Esophagus squamous epithelium (tissue), 5 donors: ENCODE measurements around the gene SPEG. TPM values are rescaled to one million over a fixed set of nuclear protein-coding genes. Genes with fewer than 3 reads are reported as not detected.
A peak's percentile ranks its signal among the peaks of the same experiment; 100 is the strongest.

Experiments used
- DNase-seq: peaks from one replicate; lab custom pipeline; 2025; lab: John Stamatoyannopoulos, UW
- H3K27ac ChIP-seq, 4 donors: fragments of 200-600 bp; sonication (generic); one replicate each; pipeline ENCODE4 v1.5.1; 2016 to 2019; ENCODE audit warnings: mild to moderate bottlenecking in 1 of 4
- H3K27me3 ChIP-seq, 4 donors: fragments of 200-600 bp; sonication (generic); 1 replicate in 3 of 4; 2 replicates in 1 of 4; pipeline versions ENCODE4 v1.5.1 to v1.6.0; 2017 to 2021; ENCODE audit warnings: antibody characterized with exemption in 1 of 4
- H3K36me3 ChIP-seq, 3 donors: fragments of 200-600 bp; sonication (generic); one replicate each; pipeline ENCODE4 v1.5.1; 2016 to 2019
- H3K4me1 ChIP-seq, 3 donors: fragments of 200-600 bp; sonication (generic); one replicate each; pipeline ENCODE4 v1.5.1; 2017 to 2019
- H3K4me3 ChIP-seq, 4 donors: fragments of 200-600 bp; sonication (generic); 1 replicate in 3 of 4; 2 replicates in 1 of 4; pipeline ENCODE4 v1.5.1; 2016 to 2019; ENCODE audit warnings: mild to moderate bottlenecking in 2 of 4, moderate library complexity in 1 of 4
- H3K9me3 ChIP-seq, 3 donors: fragments of 200-600 bp; sonication (generic); one replicate each; pipeline ENCODE4 v1.5.1; 2016 to 2019
- CTCF ChIP-seq, 6 experiments: fragments of 450-650 bp in 4 of 6; fragments of 200-600 bp in 2 of 6; sonication (generic) in 2 of 6; IDR thresholded peaks; one replicate each; pipeline ENCODE4 v1.5.1; 2016 to 2019; ENCODE audit warnings: antibody characterized with exemption in 6 of 6, mild to moderate bottlenecking in 4 of 6, moderate library complexity in 4 of 6
- POLR2A ChIP-seq, 4 donors: fragments of 450-650 bp; IDR thresholded peaks; one replicate each; pipeline ENCODE4 v1.6.1; 2017; ENCODE audit warnings: antibody characterized with exemption in 4 of 4, mild to moderate bottlenecking in 4 of 4, moderate library complexity in 3 of 4
- WGBS, 2 donors: methylation state at CpG; one replicate each; pipeline ENCODE4 v1.1.5; 2018; 5-methylcytosine and 5-hydroxymethylcytosine counted together
- intact Hi-C: fragments of 100-400 bp; cut with DNase I; formaldehyde crosslinking; loops from one replicate; pipeline ENCODE4 v1.15.0; 2022
- total RNA-seq, 4 donors: library from RNA; depleted of rRNA; stranded (reverse); fragments of >200 nt; gene quantifications; one replicate each; pipeline ENCODE4 v1.1.0, GENCODE V29; 2016
- donor health status: DM: yes; HTN: yes; CAD: no.

SPEG gene
- total RNA-seq, 4 donors from 2014 or later, result 3.8 to 29.0 (median 5.0) TPM

DNA sequence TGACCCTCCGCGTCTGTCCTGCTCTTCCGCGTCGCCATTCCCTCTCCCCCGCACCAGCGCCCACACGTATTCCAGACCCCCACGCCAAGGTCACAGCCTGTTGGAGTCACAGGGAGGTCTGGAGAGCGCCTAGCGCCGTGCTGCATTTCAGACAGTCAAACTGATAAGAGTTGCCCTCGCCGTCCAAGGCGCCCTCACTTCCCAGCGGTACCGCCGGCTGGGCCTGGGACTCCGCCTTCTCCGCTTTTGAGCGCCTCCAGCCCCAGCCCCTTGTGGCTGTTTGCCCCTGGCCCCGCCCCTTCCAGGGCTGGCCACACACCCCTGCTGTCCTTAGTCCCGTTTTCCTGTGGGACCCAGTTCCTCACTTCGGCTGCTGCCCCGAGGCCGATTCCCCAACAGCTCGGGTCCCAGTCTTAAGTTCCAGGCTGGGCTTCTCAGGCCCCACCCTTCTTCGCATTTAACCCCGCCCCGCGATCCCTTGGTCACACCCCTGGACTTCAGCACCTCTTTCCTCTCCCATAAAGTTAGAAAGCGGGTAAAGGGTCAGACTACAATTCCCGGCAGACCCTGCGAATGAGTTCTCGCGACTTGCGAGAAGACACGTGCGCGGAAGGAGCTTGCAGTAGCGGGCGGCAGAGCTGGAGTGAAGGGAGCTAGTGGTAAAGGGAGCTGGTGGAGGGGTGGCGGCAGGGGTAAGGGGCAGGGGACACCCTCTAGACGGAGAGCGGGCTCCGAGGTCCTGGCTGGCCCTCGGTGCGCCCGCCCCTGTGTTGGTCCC, 63.8 kb downstream of the SPEG start, which contains the start of gene GMPPA:
TSS of gene GMPPA (plus strand) at position 612 of the 778 bp plus-strand sequence. CDS start 1,085 bp downstream, outside the sequence.
- WGBS, 2 donors, result 1% methylated on average over 27 to 32 of the region's 49 CpGs
- peaks cover 0 to 24% (median 0%) of the 10 kb centered on the region in 3 donors for H3K36me3 ChIP-seq
- peaks cover 0 to 45% (median 0%) of the 10 kb centered on the region in 4 donors for H3K27me3 ChIP-seq
- peak within 1 kb of the TSS; percentile 81 to 97 (median 92) for H3K27ac ChIP-seq
- H3K4me1 ChIP-seq, result peaks cover 8 to 54% (median 25%) of the 10 kb centered on the region in 3 donors
- H3K4me3 ChIP-seq, result peak within 1 kb of the TSS; percentile 50 to 85 (median 65)
- intact Hi-C loops, result no loop called here
- H3K9me3 ChIP-seq, result no peaks in the 10 kb centered on the region
- peak; percentile 87 for DNase-seq
- peak in 3 of 6 experiments; percentile 3 to 19 (median 3) for TF ChIP-seq CTCF (IDR thresholded peaks at IDR 0.05)
- peak in 3 of 4 donors; percentile 49 to 70 (median 54) for TF ChIP-seq POLR2A (IDR thresholded peaks at IDR 0.05)

GRCh38 chr2:219499058-219499307, 64.3 kb downstream of the SPEG start:
- peaks cover 0 to 40% (median 0%) of the 10 kb centered on the region in 4 donors for H3K27me3 ChIP-seq
- TF ChIP-seq POLR2A (IDR thresholded peaks at IDR 0.05), result no peak
- TF ChIP-seq CTCF (IDR thresholded peaks at IDR 0.05), result no peak
- 0% methylated on average over 3 of the region's 3 CpGs for WGBS, 2 donors

GRCh38 chr2:219499555-219499954, 64.9 kb downstream of the SPEG start:
- intact Hi-C loops, result no loop called here
- H3K36me3 ChIP-seq, result peaks cover 0 to 34% (median 0%) of the 10 kb centered on the region in 3 donors
- H3K27me3 ChIP-seq, result peaks cover 0 to 34% (median 0%) of the 10 kb centered on the region in 4 donors
- 42 to 80% methylated on average over 1 of the region's 1 CpG for WGBS, 2 donors
- H3K4me1 ChIP-seq, result peaks cover 8 to 52% (median 25%) of the 10 kb centered on the region in 3 donors
- TF ChIP-seq CTCF (IDR thresholded peaks at IDR 0.05) (no peak), POLR2A (IDR thresholded peaks at IDR 0.05) (no peak)
- peak overlapping the region in 3 of 4 donors; percentile 59 to 85 (median 71) for H3K4me3 ChIP-seq
- no peak for DNase-seq
- H3K27ac ChIP-seq, result no peak overlapping the region
- H3K9me3 ChIP-seq, result no peaks in the 10 kb centered on the region

More at GRCh38 chr2:219499058-219499307, 64.3 kb downstream of the SPEG start:
- peak overlapping the region; percentile 50 to 85 (median 65) for H3K4me3 ChIP-seq
- H3K36me3 ChIP-seq, result peaks cover 0 to 29% (median 0%) of the 10 kb centered on the region in 3 donors
- H3K9me3 ChIP-seq, result no peaks in the 10 kb centered on the region
- intact Hi-C loops, result no loop called here
- peaks cover 8 to 54% (median 25%) of the 10 kb centered on the region in 3 donors for H3K4me1 ChIP-seq
- no peak for DNase-seq
- H3K27ac ChIP-seq, result peak overlapping the region; percentile 81 to 97 (median 92)

- peaks cover 0 to 29% (median 0%) of the 10 kb centered on the region in 4 donors for H3K27me3 ChIP-seq
- no peak overlapping the region for H3K4me3 ChIP-seq
Observed at GRCh38 chr2:219500135-219500534, 65.5 kb downstream of the SPEG start.

More at GRCh38 chr2:219500135-219500534, 65.5 kb downstream of the SPEG start:
- Histone ChIP-seq H3K27ac (no peak overlapping the region), H3K9me3 (no peaks in the 10 kb centered on the region), H3K36me3 (peaks cover 0 to 40% (median 0%) of the 10 kb centered on the region in 3 donors), H3K4me1 (peaks cover 8 to 47% (median 25%) of the 10 kb centered on the region in 3 donors)
- TF ChIP-seq POLR2A (IDR thresholded peaks at IDR 0.05) (no peak), CTCF (IDR thresholded peaks at IDR 0.05) (no peak)
- DNase-seq, result no peak
- intact Hi-C loops, result no loop called here
- WGBS, 2 donors, result 90 to 94% methylated on average over 2 of the region's 2 CpGs
